ENCODE results near the gene MEIS1. TPM values are rescaled to one million over a fixed set of nuclear protein-coding genes. Genes with fewer than 3 reads are reported as not detected.

Gene MEIS1
- total RNA-seq, 3 donors from 2014 or later = 23.0 to 37.9 (median 37.0) TPM

GRCh38 chr2:66560683-66561082 is 125.8 kb downstream of the MEIS1 start:
- Histone ChIP-seq H3K4me3 (no peak overlapping the region), H3K36me3 (no peaks in the 10 kb centered on the region), H3K4me1 (no peaks in the 10 kb centered on the region), H3K9me3 (no peaks in the 10 kb centered on the region), H3K27ac (no peak overlapping the region), H3K27me3 (no peaks in the 10 kb centered on the region)
- no peak for TF ChIP-seq POLR2AphosphoS5 (IDR thresholded peaks at IDR 0.05)
- TF ChIP-seq CTCF (IDR thresholded peaks at IDR 0.05) = no peak
- TF ChIP-seq POLR2A (IDR thresholded peaks at IDR 0.05) = no peak
- DNase-seq (ENCODE audit: low spot score in 2 of 2) = no peak
- intact Hi-C loops (cut with DNase I; ENCODE audit: low total_unique reads) = no loop called here

- no peak for DNase-seq (ENCODE audit: low spot score in 2 of 2)
- H3K4me3 ChIP-seq = no peak overlapping the region
- no peaks in the 10 kb centered on the region for H3K9me3 ChIP-seq
- intact Hi-C loops (cut with DNase I; ENCODE audit: low total_unique reads) = no loop called here
- no peaks in the 10 kb centered on the region for H3K36me3 ChIP-seq
- H3K27me3 ChIP-seq = no peaks in the 10 kb centered on the region
- no peaks in the 10 kb centered on the region for H3K4me1 ChIP-seq
- no peak overlapping the region for H3K27ac ChIP-seq
- TF ChIP-seq POLR2A (IDR thresholded peaks at IDR 0.05) (no peak), POLR2AphosphoS5 (IDR thresholded peaks at IDR 0.05) (no peak), CTCF (IDR thresholded peaks at IDR 0.05) (no peak)
These were observed 126.8 kb downstream of the MEIS1 start for GRCh38 chr2:66561645-66562303.

GRCh38 chr2:66562304-66562685 is 127.4 kb downstream of the MEIS1 start:
- DNase-seq (ENCODE audit: low spot score in 2 of 2) = no peak
- Histone ChIP-seq H3K27me3 (no peaks in the 10 kb centered on the region), H3K4me3 (no peak overlapping the region), H3K4me1 (no peaks in the 10 kb centered on the region), H3K9me3 (no peaks in the 10 kb centered on the region), H3K36me3 (no peaks in the 10 kb centered on the region), H3K27ac (no peak overlapping the region)
- TF ChIP-seq POLR2AphosphoS5 (IDR thresholded peaks at IDR 0.05) (no peak), POLR2A (IDR thresholded peaks at IDR 0.05) (no peak), CTCF (IDR thresholded peaks at IDR 0.05) (no peak)
- intact Hi-C loops (cut with DNase I; ENCODE audit: low total_unique reads) = no loop called here

- Histone ChIP-seq H3K4me1 (no peaks in the 10 kb centered on the region), H3K27me3 (no peaks in the 10 kb centered on the region), H3K27ac (no peak overlapping the region), H3K4me3 (no peak overlapping the region), H3K36me3 (no peaks in the 10 kb centered on the region), H3K9me3 (no peaks in the 10 kb centered on the region)
- TF ChIP-seq POLR2A (IDR thresholded peaks at IDR 0.05) = no peak
- intact Hi-C loops (cut with DNase I; ENCODE audit: low total_unique reads) = no loop called here
- no peak for DNase-seq (ENCODE audit: low spot score in 2 of 2)
These were observed 128.5 kb downstream of the MEIS1 start for GRCh38 chr2:66563473-66563872.

- Histone ChIP-seq H3K9me3 (no peaks in the 10 kb centered on the region), H3K36me3 (no peaks in the 10 kb centered on the region), H3K27me3 (no peaks in the 10 kb centered on the region), H3K4me3 (no peak overlapping the region), H3K4me1 (no peaks in the 10 kb centered on the region), H3K27ac (no peak overlapping the region)
- intact Hi-C loops (cut with DNase I; ENCODE audit: low total_unique reads) = no loop called here
- no peak for TF ChIP-seq POLR2AphosphoS5 (IDR thresholded peaks at IDR 0.05)
- no peak for TF ChIP-seq CTCF (IDR thresholded peaks at IDR 0.05)
- no peak for TF ChIP-seq POLR2A (IDR thresholded peaks at IDR 0.05)
- DNase-seq (ENCODE audit: low spot score in 2 of 2) = no peak
These were observed 130.4 kb downstream of the MEIS1 start for GRCh38 chr2:66565291-66565690.
